ENCODE measurements around the gene GABARAP.

The GABARAP gene

GRCh38 chr17:7283471-7284216, 41.4 kb upstream of the GABARAP start:
- peak; percentile 11 for DNase-seq (ENCODE audit: low spot score)
- no peak for TF ChIP-seq CTCF (IDR thresholded peaks at IDR 0.05; ENCODE audit: extremely low read depth, missing control alignments)

GRCh38 chr17:7282752-7283321, 40.6 kb upstream of the GABARAP start:
- peak; percentile 36 for DNase-seq (ENCODE audit: low spot score)
- no peak for TF ChIP-seq CTCF (IDR thresholded peaks at IDR 0.05; ENCODE audit: extremely low read depth, missing control alignments)

- TF ChIP-seq CTCF (IDR thresholded peaks at IDR 0.05; ENCODE audit: extremely low read depth, missing control alignments) = no peak
- peak; percentile 14 for DNase-seq (ENCODE audit: low spot score)
Measured at GRCh38 chr17:7281953-7282751, 39.9 kb upstream of the GABARAP start.

- DNase-seq (ENCODE audit: low spot score) = peak; percentile 96
- no peak for TF ChIP-seq CTCF (IDR thresholded peaks at IDR 0.05; ENCODE audit: extremely low read depth, missing control alignments)
Measured at GRCh38 chr17:7281074-7281952, 39.1 kb upstream of the GABARAP start, which contains the start of gene SLC2A4. Gene SLC2A4 (plus strand): TSS chr17:7281718. CDS start chr17:7281935, 217 bp downstream.

- peak; percentile 88 for TF ChIP-seq CTCF (IDR thresholded peaks at IDR 0.05; ENCODE audit: extremely low read depth, missing control alignments)
Measured at GRCh38 chr17:7280519-7281073, 38.3 kb upstream of the GABARAP start.

GRCh38 chr17:7279448-7279847, 37.2 kb upstream of the GABARAP start:
- TF ChIP-seq CTCF (IDR thresholded peaks at IDR 0.05; ENCODE audit: extremely low read depth, missing control alignments) = no peak
- no peak for DNase-seq (ENCODE audit: low spot score)

More at GRCh38 chr17:7280519-7281073, 38.3 kb upstream of the GABARAP start:
- peak; percentile 91 for DNase-seq (ENCODE audit: low spot score)

Measured in GM20000 (cell line).